Measurements from ENCODE around the gene RXRA. TPM values are rescaled to one million over a fixed set of nuclear protein-coding genes. Genes with fewer than 3 reads are reported as not detected.
A peak's percentile ranks its signal among the peaks of the same experiment; 100 is the strongest.

RXRA gene
- total RNA-seq, 2 donors from 2014 or later, result 68.2 to 72.0 TPM

DNA sequence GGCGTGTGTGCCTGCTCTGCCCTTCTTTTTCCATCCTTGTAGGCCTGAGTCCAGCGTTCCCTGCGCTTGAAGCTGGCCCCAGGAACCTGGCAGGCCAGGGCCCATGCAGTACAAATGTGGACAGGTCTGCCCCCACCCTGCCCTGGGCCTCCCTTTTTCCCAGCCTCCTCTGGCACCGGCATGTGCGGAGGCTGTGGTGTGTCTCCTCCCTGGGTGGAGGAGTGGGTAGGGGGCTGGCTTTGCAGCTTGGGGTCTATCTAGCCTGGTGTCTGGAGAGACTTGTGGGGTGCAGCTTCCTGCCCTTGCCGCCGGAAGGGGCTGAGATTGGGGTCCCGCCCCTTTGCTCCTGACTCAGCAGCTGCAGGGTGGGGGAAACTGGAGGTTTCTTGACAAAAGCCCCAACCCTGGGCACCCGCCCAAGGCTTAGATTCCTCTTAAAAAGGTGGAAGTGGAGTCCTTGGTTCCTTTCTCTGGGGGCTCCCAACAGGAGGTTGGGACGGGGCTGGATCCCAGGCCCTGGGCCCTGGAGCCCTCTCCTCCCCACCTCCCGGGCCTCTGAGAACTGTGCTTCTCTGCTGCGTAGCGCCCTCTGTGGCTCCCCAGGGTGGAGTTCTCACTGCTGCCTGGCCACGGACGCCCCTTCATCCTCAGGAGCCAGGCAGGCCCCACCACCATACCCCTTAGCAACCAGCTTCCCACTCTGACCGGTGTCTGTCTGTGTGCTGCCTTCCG is 18.0 kb downstream of the RXRA start:
- intact Hi-C loops (cut with DNase I), result no loop called here
- Histone ChIP-seq H3K9me3 (no peaks in the 10 kb centered on the region), H3K27ac (peak overlapping the region; percentile 55), H3K4me1 (peaks cover 22% of the 10 kb centered on the region), H3K36me3 (no peaks in the 10 kb centered on the region), H3K9ac (ENCODE audit: low read depth in 2 of 2, low read length in 2 of 2) (peak overlapping the region; percentile 4 to 8), H3K27me3 (no peaks in the 10 kb centered on the region), H3K4me3 (no peak overlapping the region)
- TF ChIP-seq, protein P1, sequence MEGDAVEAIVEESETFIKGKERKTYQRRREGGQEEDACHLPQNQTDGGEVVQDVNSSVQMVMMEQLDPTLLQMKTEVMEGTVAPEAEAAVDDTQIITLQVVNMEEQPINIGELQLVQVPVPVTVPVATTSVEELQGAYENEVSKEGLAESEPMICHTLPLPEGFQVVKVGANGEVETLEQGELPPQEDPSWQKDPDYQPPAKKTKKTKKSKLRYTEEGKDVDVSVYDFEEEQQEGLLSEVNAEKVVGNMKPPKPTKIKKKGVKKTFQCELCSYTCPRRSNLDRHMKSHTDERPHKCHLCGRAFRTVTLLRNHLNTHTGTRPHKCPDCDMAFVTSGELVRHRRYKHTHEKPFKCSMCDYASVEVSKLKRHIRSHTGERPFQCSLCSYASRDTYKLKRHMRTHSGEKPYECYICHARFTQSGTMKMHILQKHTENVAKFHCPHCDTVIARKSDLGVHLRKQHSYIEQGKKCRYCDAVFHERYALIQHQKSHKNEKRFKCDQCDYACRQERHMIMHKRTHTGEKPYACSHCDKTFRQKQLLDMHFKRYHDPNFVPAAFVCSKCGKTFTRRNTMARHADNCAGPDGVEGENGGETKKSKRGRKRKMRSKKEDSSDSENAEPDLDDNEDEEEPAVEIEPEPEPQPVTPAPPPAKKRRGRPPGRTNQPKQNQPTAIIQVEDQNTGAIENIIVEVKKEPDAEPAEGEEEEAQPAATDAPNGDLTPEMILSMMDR (IDR thresholded peaks at IDR 0.05), result no peak
- DNase-seq, result no peak

DNA sequence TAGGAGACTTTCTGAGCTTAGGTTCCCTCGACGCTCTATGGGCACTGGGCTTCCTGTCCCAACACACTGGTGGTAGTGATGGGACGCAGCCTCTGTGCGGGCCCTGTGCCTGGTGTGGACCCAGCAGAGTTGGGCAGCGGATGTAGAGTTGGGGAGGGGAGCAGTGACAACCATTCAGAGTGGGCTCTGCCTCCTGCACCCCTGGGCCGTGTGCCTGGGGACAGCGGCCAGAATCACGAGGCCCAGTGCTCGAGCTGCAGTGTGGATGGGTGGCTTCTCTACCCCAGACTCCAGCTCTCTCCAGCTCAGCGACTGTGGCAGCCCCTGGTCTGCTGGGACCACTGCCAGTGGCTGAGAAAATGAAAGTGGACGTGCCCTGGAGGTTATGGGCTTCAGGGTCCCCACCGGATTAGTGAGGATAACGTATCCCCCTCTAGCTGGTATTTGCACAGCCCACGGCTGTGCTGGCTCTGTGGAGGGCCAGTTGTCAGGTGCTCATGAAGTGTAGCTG is 18.6 kb downstream of the RXRA start:
- TF ChIP-seq, protein P1 (IDR thresholded peaks at IDR 0.05), result no peak

DNA sequence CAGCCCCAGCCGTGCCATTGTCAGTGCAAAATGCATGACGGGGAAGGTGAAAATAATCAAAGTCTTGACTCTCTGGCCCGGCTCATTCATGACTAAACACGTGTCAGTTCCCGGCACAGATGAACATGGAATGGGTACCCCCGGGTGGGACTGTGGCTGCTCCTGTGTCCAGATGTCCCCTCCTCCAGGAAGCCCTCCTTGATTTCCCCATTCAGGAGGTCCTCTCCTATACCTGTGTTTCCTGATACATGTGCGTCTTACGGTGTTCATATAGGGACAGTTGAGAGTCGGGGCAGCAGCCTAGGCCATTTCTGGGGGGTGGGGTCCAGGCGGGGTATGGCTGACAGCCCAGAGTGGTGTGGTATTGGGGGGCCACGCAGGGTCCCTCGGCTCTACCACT is 19.5 kb downstream of the RXRA start:
- H3K27ac ChIP-seq, result no peak overlapping the region
- intact Hi-C loops (cut with DNase I), result no loop called here
- DNase-seq, result no peak
- H3K9ac ChIP-seq (ENCODE audit: low read depth in 2 of 2, low read length in 2 of 2), result no peak overlapping the region
- no peaks in the 10 kb centered on the region for H3K36me3 ChIP-seq
- peaks cover 22% of the 10 kb centered on the region for H3K4me1 ChIP-seq
- no peak overlapping the region for H3K4me3 ChIP-seq
- TF ChIP-seq, protein P1 (IDR thresholded peaks at IDR 0.05), result no peak
- H3K9me3 ChIP-seq, result no peaks in the 10 kb centered on the region
- H3K27me3 ChIP-seq, result no peaks in the 10 kb centered on the region

More for the DNA sequence above, 18.6 kb downstream of the RXRA start:
- Histone ChIP-seq H3K36me3 (no peaks in the 10 kb centered on the region), H3K4me1 (peaks cover 22% of the 10 kb centered on the region), H3K9ac (ENCODE audit: low read depth in 2 of 2, low read length in 2 of 2) (peak overlapping the region in 1 of 2 donors; percentile 9), H3K27ac (no peak overlapping the region), H3K9me3 (no peaks in the 10 kb centered on the region), H3K27me3 (no peaks in the 10 kb centered on the region), H3K4me3 (no peak overlapping the region)
- DNase-seq, result no peak
- intact Hi-C loops (cut with DNase I), result no loop called here

DNA sequence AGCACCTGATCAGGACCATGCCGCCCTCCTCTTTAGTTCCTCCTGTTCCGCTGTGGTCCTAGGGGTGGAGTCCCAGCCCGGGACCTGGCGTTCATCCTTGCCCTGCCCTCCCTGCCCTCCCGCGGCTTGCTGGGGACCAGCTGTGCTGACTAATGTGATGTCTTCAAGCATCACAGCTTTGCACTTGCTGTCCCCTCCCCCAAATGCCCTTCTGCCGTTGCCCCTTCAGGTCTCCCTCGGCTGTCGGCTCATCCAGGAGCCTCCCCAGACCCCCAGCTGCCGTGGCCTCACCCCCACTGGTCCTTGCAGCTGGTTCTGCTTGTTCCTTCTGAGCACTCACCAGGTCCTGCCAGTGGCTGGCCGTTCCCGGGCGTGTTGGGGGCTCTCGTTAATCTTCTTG is 19.9 kb downstream of the RXRA start:
- Histone ChIP-seq H3K9ac (ENCODE audit: low read depth in 2 of 2, low read length in 2 of 2) (no peak overlapping the region), H3K4me3 (no peak overlapping the region), H3K27me3 (no peaks in the 10 kb centered on the region), H3K27ac (no peak overlapping the region), H3K4me1 (peaks cover 18% of the 10 kb centered on the region), H3K9me3 (no peaks in the 10 kb centered on the region), H3K36me3 (no peaks in the 10 kb centered on the region)
- intact Hi-C loops (cut with DNase I), result no loop called here
- TF ChIP-seq, protein P1 (IDR thresholded peaks at IDR 0.05), result no peak
- DNase-seq, result no peak

DNA sequence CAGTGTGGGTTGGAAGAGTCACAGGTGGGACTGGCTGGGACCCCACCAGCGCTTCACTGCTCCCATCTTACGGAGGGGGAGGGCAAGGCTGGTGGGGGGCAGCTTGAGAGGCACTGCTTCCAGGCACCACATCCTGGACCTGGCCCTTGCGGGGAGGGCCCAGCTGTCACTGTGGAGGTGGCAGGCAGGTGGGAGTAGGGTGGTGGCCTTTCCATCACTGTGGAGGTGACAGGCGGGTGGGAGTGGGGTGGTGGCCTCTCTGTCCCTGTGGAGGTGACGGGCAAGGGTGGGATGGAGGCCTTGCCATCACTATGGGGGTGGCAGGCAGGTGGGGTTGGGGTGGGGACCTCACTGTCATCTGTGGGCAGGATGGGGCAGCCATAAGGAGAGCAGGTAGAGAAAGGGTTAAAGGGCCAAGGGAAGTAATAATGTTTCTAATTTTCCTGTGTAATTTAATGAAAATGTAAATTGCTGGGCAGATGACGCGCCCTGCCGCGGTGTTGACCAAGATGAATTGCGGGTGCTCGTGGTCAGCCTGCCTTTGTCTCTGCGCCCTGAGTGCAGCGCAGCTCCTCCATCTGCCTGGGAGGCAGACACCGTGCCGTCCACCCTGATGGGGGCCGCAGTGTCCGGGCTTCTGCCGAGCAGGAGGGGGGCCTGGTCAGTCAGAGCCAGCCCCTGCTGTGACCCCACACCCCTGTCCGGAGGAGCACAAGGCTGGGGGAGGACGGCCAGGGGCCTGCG is 20.8 kb downstream of the RXRA start:
- TF ChIP-seq, protein P1 (IDR thresholded peaks at IDR 0.05), result no peak
- no peaks in the 10 kb centered on the region for H3K36me3 ChIP-seq
- H3K27ac ChIP-seq, result no peak overlapping the region
- peaks cover 9% of the 10 kb centered on the region for H3K4me1 ChIP-seq
- no peaks in the 10 kb centered on the region for H3K9me3 ChIP-seq
- no peak for DNase-seq
- H3K27me3 ChIP-seq, result no peaks in the 10 kb centered on the region
- intact Hi-C loops (cut with DNase I), result no loop called here
- H3K4me3 ChIP-seq, result no peak overlapping the region
- H3K9ac ChIP-seq (ENCODE audit: low read depth in 2 of 2, low read length in 2 of 2), result no peak overlapping the region
